Activated CD8-positive, alpha-beta T cell treated with anti-CD3 and anti-CD28 coated beads for 36 hours (primary cell): ENCODE results near the gene C8B. TPM values are rescaled to one million over a fixed set of nuclear protein-coding genes. Genes with fewer than 3 reads are reported as not detected.

Experiments
- ATAC-seq: fragments of 200-7000 bp; cut with Tn5 transposase; one replicate; pipeline ENCODE4 v1.10.0; 2021; ENCODE audit warnings: mild to moderate bottlenecking, moderate library complexity
- CTCF ChIA-PET: fragments of 350-600 bp; sonication (Branson Sonifier 250); formaldehyde crosslinking; loops from one replicate; lab custom pipeline; 2021; ENCODE audit warnings: antibody characterized with exemption; lab: Charles Lee
- POLR2A ChIA-PET: fragments of 350-600 bp; sonication (Branson Sonifier 250); formaldehyde crosslinking; loops from one replicate; lab custom pipeline; 2021; ENCODE audit warnings: antibody characterized with exemption; lab: Charles Lee
- DNase-seq: peaks from one replicate; pipeline ENCODE4 v3.0.0-alpha.2; 2020
- H3K27ac Mint-ChIP-seq: one replicate; pipeline ENCODE4 v1.8.0; 2021; ENCODE audit warnings: mild to moderate bottlenecking, mixed read lengths
- H3K27me3 Mint-ChIP-seq: one replicate; pipeline ENCODE4 v1.8.0; 2021; ENCODE audit warnings: mixed read lengths
- H3K36me3 Mint-ChIP-seq: one replicate; pipeline ENCODE4 v1.8.0; 2021; ENCODE audit warnings: low read depth, mixed read lengths
- H3K4me1 Mint-ChIP-seq: one replicate; pipeline ENCODE4 v1.8.0; 2021; ENCODE audit warnings: low read depth, mixed read lengths
- H3K4me3 Mint-ChIP-seq: one replicate; pipeline ENCODE4 v1.8.0; 2021; ENCODE audit warnings: mild to moderate bottlenecking, moderate library complexity, mixed read lengths
- H3K9me3 Mint-ChIP-seq: one replicate; pipeline ENCODE4 v1.8.0; 2021; ENCODE audit warnings: mixed read lengths
- CTCF ChIP-seq: fragments of 200-600 bp; IDR thresholded peaks from one replicate; pipeline ENCODE4 v1.8.0; 2022; ENCODE audit warnings: antibody characterized with exemption, mild to moderate bottlenecking
- intact Hi-C: fragments of 100-400 bp; cut with micrococcal nuclease; formaldehyde crosslinking; loops from one replicate; pipeline ENCODE4 v1.10.0; 2022
- total RNA-seq, 2 experiments: library from RNA; stranded (reverse); gene quantifications; one replicate each; pipeline ENCODE4 v1.2.3, GENCODE V29; 2021

C8B gene
- total RNA-seq, 2 experiments from 2014 or later = not detected

DNA sequence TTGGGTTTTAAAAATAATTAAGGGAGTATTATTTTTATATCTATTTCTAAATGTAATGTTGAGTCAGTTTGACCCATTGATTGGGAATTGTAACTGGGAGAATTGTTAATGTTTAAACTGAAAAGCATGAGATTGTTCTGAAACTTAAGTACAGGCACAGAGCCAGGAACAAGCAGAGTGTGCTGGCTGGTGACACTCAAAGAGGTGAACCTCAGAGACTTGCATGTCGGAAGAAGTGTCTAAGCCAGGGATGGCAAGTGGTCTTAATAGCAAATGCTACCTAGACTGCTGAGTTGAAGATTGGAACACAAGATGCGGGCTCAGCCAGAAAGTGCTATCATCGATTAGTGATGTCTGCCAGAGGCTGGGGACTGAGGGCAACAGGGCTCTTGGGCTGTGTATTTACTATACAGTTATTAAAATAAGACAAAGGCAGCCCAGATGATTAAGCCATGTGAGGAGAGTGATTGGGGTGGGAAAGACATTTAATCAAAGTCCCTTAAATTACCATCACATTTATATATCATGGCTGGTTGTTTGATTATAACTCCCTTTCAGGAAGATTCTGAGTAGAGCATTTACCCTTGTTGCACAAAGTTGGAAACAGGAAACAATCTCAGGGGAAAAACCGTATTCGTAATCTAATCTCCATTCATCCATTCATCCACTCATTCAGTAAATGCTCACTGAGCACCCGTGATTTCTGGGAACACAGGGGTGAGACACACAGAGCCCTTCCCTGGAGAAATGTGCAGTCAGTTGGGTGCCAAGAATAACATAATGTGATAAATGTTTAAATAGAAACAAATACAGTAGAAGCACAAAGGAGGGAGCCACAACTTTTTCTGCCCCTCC, 68.4 kb downstream of the C8B start:
- Mint-ChIP-seq H3K27ac (no peak overlapping the region), H3K4me3 (no peak overlapping the region), H3K4me1 (no peaks in the 10 kb centered on the region), H3K27me3 (peaks cover 8% of the 10 kb centered on the region), H3K9me3 (no peaks in the 10 kb centered on the region), H3K36me3 (no peaks in the 10 kb centered on the region)
- ATAC-seq (no peak), DNase-seq (no peak)
- CTCF ChIA-PET = no interaction called here
- intact Hi-C loops = no loop called here
- TF ChIP-seq CTCF = no peak
- POLR2A ChIA-PET = no interaction called here

GRCh38 chr1:56894014-56894413, 71.8 kb downstream of the C8B start:
- H3K36me3 Mint-ChIP-seq = no peaks in the 10 kb centered on the region
- no peak for TF ChIP-seq CTCF
- H3K4me1 Mint-ChIP-seq = no peaks in the 10 kb centered on the region
- ChIA-PET CTCF (no interaction called here), POLR2A (no interaction called here)
- H3K27ac Mint-ChIP-seq = no peak overlapping the region
- ATAC-seq (no peak), DNase-seq (no peak)
- H3K27me3 Mint-ChIP-seq = peaks cover 6% of the 10 kb centered on the region
- H3K9me3 Mint-ChIP-seq = no peaks in the 10 kb centered on the region
- no peak overlapping the region for H3K4me3 Mint-ChIP-seq
- intact Hi-C loops = no loop called here

- TF ChIP-seq CTCF = no peak
- no peak for ATAC-seq
- intact Hi-C loops = no loop called here
- Mint-ChIP-seq H3K4me3 (no peak overlapping the region), H3K27me3 (peaks cover 10% of the 10 kb centered on the region), H3K36me3 (no peaks in the 10 kb centered on the region), H3K4me1 (no peaks in the 10 kb centered on the region), H3K27ac (no peak overlapping the region), H3K9me3 (no peaks in the 10 kb centered on the region)
- DNase-seq = no peak
- ChIA-PET POLR2A (no interaction called here), CTCF (no interaction called here)
These were observed 75.6 kb downstream of the C8B start for GRCh38 chr1:56890229-56890628.

DNA sequence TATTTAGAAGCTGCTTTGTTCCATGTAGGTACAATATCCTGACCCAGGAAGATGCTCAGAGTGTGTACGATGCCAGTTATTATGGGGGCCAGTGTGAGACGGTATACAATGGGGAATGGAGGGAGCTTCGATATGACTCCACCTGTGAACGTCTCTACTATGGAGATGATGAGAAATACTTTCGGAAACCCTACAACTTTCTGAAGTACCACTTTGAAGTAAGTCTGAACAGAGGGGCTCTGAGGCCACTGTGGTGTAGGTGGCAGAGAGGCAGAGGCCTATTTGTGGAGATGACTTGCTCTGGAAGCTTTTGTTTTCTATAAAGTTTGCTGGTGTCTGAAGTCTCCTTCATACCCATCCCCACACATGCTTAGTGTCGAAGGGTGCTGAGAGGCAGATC, 84.4 kb downstream of the C8B start:
- Mint-ChIP-seq H3K27ac (no peak overlapping the region), H3K4me1 (no peaks in the 10 kb centered on the region), H3K27me3 (peaks cover 4% of the 10 kb centered on the region), H3K4me3 (no peak overlapping the region), H3K9me3 (no peaks in the 10 kb centered on the region), H3K36me3 (no peaks in the 10 kb centered on the region)
- no peak for TF ChIP-seq CTCF
- intact Hi-C loops = no loop called here
- POLR2A ChIA-PET = no interaction called here
- DNase-seq = no peak
- no peak for ATAC-seq
- CTCF ChIA-PET = no interaction called here

DNA sequence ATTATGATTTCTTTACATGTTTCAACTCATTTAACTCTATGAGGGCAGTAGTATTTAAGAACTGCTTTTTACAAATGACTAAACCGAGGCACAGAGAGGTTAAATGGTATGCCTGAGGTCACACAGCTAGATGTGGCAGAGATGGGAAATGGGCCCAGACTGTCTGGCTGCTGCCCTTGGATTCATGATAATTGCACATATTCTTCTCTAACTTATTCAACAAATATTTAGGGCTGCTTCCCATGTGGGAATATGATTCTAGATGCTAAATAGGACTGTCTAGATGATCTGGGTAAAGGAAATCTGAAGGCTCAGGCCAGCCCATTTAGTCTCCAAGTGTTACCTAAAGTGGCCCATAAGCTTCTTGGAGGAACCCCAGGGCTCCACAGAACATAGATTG, 85.0 kb downstream of the C8B start:
- ATAC-seq = no peak
- peaks cover 6% of the 10 kb centered on the region for H3K27me3 Mint-ChIP-seq
- no peaks in the 10 kb centered on the region for H3K4me1 Mint-ChIP-seq
- H3K36me3 Mint-ChIP-seq = no peaks in the 10 kb centered on the region
- no peak for TF ChIP-seq CTCF
- POLR2A ChIA-PET = no interaction called here
- H3K9me3 Mint-ChIP-seq = no peaks in the 10 kb centered on the region
- no peak overlapping the region for H3K4me3 Mint-ChIP-seq
- no peak overlapping the region for H3K27ac Mint-ChIP-seq
- intact Hi-C loops = no loop called here
- CTCF ChIA-PET = no interaction called here
- DNase-seq = no peak

Other genes starting within 250 kb of the C8B start
- gene FYB2, start 146.6 kb downstream of the C8B start, total RNA-seq = not detected
- gene C8A, start 111.2 kb downstream of the C8B start, total RNA-seq = not detected